HEK293 (cell line): ENCODE data around the gene ANKRD63.

ENCODE experiments used
- ZNF274 ChIP-seq, 2 experiments: fragments of 200-500 bp in 1 of 2; fragments of 450-650 bp in 1 of 2; sonication (Bioruptor generic) in 1 of 2; formaldehyde crosslinking in 1 of 2; IDR thresholded peaks; 2 replicates each; pipeline versions ENCODE4 v1.5.1 to v1.6.1; 2014 to 2016; ENCODE audit warnings: borderline replicate concordance in 1 of 2, inconsistent platforms in 1 of 2, low read length in 1 of 2, missing biosample characterization in 1 of 2, missing genetic modification characterization in 1 of 2
- ZNF660 ChIP-seq: fragments of 450-650 bp; IDR thresholded peaks from 2 replicates; pipeline ENCODE4 v1.5.1; 2018; ENCODE audit warnings: missing biosample characterization, mild to moderate bottlenecking, missing genetic modification characterization

- TF ChIP-seq ZNF274 (IDR thresholded peaks at IDR 0.05; ENCODE audit: low read length): no peak
- TF ChIP-seq ZNF274 (tag by site-specific recombination; IDR thresholded peaks at IDR 0.05; ENCODE audit: borderline replicate concordance): no peak
- TF ChIP-seq ZNF660 (tag by site-specific recombination): no peak
These were observed 9.4 kb upstream of the ANKRD63 start for GRCh38 chr15:40292246-40292645.
